NCI-H446 treated with DMSO at 0.1 percent for 48 hours (cell line): ENCODE data around the gene ELFN1.

ENCODE experiments used
- DNase-seq: peaks from one replicate; lab custom pipeline; 2025; lab: John Stamatoyannopoulos, UW

The ELFN1 gene

GRCh38 chr7:1694611-1695511 is 24.8 kb downstream of the ELFN1 start:
- DNase-seq = no peak

GRCh38 chr7:1695800-1696454 is 25.9 kb downstream of the ELFN1 start:
- no peak for DNase-seq

- DNase-seq = no peak
Observed at GRCh38 chr7:1696671-1697498, 26.8 kb downstream of the ELFN1 start.

- no peak for DNase-seq
Observed at GRCh38 chr7:1697499-1698125, 27.5 kb downstream of the ELFN1 start.

GRCh38 chr7:1698201-1698600 is 28.1 kb downstream of the ELFN1 start:
- no peak for DNase-seq

- no peak for DNase-seq
Observed at GRCh38 chr7:1698951-1699350, 28.9 kb downstream of the ELFN1 start.

GRCh38 chr7:1700086-1700485 is 30.0 kb downstream of the ELFN1 start:
- DNase-seq = no peak

- DNase-seq = no peak
Observed at GRCh38 chr7:1700536-1701333, 30.7 kb downstream of the ELFN1 start.

GRCh38 chr7:1702652-1703051 is 32.6 kb downstream of the ELFN1 start:
- DNase-seq = no peak

GRCh38 chr7:1703441-1703840 is 33.4 kb downstream of the ELFN1 start:
- DNase-seq = no peak

GRCh38 chr7:1703871-1704810 is 34.1 kb downstream of the ELFN1 start:
- DNase-seq = no peak

GRCh38 chr7:1704811-1705738 is 35.0 kb downstream of the ELFN1 start:
- no peak for DNase-seq

GRCh38 chr7:1705856-1706255 is 35.8 kb downstream of the ELFN1 start:
- DNase-seq = no peak

GRCh38 chr7:1706381-1706720 is 36.3 kb downstream of the ELFN1 start:
- no peak for DNase-seq

GRCh38 chr7:1706721-1707613 is 36.9 kb downstream of the ELFN1 start:
- DNase-seq = no peak

GRCh38 chr7:1707756-1708595 is 37.9 kb downstream of the ELFN1 start:
- no peak for DNase-seq

- no peak for DNase-seq
Observed at GRCh38 chr7:1708596-1709251, 38.6 kb downstream of the ELFN1 start.
